Kidney epithelial cell (primary cell): Measurements from ENCODE around the gene ABHD12B. TPM values are rescaled to one million over a fixed set of nuclear protein-coding genes. Genes with fewer than 3 reads are reported as not detected.

Experiments used
- DNase-seq: peaks from one replicate; pipeline ENCODE4 v3.0.0-alpha.2; 2010; ENCODE audit warnings: low read depth
- H3K27me3 ChIP-seq: 2 replicates; pipeline ENCODE4 v1.6.0; 2011; ENCODE audit warnings: low read length; ENCODE audit not compliant: control insufficient read depth, insufficient read depth
- H3K36me3 ChIP-seq: 2 replicates; pipeline ENCODE4 v1.5.1; 2011; ENCODE audit warnings: low read length; ENCODE audit not compliant: control insufficient read depth, insufficient read depth
- H3K4me3 ChIP-seq: 2 replicates; pipeline ENCODE4 v1.5.1; 2011; ENCODE audit warnings: low read depth, mild to moderate bottlenecking, control low read depth, low read length
- CTCF ChIP-seq: IDR thresholded peaks from 2 replicates; pipeline ENCODE4 v1.5.1; 2011; ENCODE audit warnings: mild to moderate bottlenecking, moderate library complexity, low read length, control low read depth, inconsistent platforms; ENCODE audit not compliant: insufficient read depth, poor library complexity, severe bottlenecking
- total RNA-seq: library from RNA; depleted of rRNA; stranded (reverse); fragments of >200 nt; gene quantifications from 2 replicates; pipeline ENCODE4 v1.2.3, GENCODE V29; 2015

The ABHD12B gene
- total RNA-seq, 1 donor from 2014 or later, result not detected

- peaks cover 3% of the 10 kb centered on the region for H3K36me3 ChIP-seq
- TF ChIP-seq CTCF, result no peak
- DNase-seq, result no peak
- no peak overlapping the region for H3K4me3 ChIP-seq
- no peaks in the 10 kb centered on the region for H3K27me3 ChIP-seq
Observed at GRCh38 chr14:50926851-50927386, 55.1 kb downstream of the ABHD12B start.

GRCh38 chr14:50928002-50928635 is 56.3 kb downstream of the ABHD12B start:
- H3K27me3 ChIP-seq, result no peaks in the 10 kb centered on the region
- H3K4me3 ChIP-seq, result no peak overlapping the region
- TF ChIP-seq CTCF, result no peak
- DNase-seq, result no peak
- peaks cover 2% of the 10 kb centered on the region for H3K36me3 ChIP-seq

GRCh38 chr14:50929506-50929905 is 57.7 kb downstream of the ABHD12B start:
- Histone ChIP-seq H3K36me3 (peaks cover 2% of the 10 kb centered on the region), H3K27me3 (no peaks in the 10 kb centered on the region), H3K4me3 (no peak overlapping the region)
- TF ChIP-seq CTCF, result no peak
- no peak for DNase-seq

GRCh38 chr14:50931559-50931958 is 59.7 kb downstream of the ABHD12B start:
- TF ChIP-seq CTCF, result no peak
- no peak for DNase-seq
- Histone ChIP-seq H3K27me3 (no peaks in the 10 kb centered on the region), H3K4me3 (no peak overlapping the region), H3K36me3 (no peaks in the 10 kb centered on the region)

- H3K4me3 ChIP-seq, result no peak overlapping the region
- no peaks in the 10 kb centered on the region for H3K36me3 ChIP-seq
- no peak for DNase-seq
- no peaks in the 10 kb centered on the region for H3K27me3 ChIP-seq
- TF ChIP-seq CTCF, result no peak
Observed at GRCh38 chr14:50932156-50932555, 60.3 kb downstream of the ABHD12B start.
